Upper lobe of right lung (tissue), 1 donor: Measurements from ENCODE around the gene CDK15. TPM values are rescaled to one million over a fixed set of nuclear protein-coding genes. Genes with fewer than 3 reads are reported as not detected.
"Not testable (repeated sequence)": the region's sequence is repeated elsewhere in the genome, so short reads cannot be mapped to it uniquely, and the experiment has no call there.

Experiments used
- ATAC-seq: fragments of 200-7000 bp; cut with Tn5 transposase; one replicate; pipeline ENCODE4 v1.9.1; 2020; ENCODE audit warnings: mild to moderate bottlenecking, moderate library complexity
- DNase-seq: peaks from one replicate; pipeline ENCODE4 v3.0.0-alpha.2; 2020
- H3K27ac ChIP-seq: fragments of 200-600 bp; one replicate; pipeline ENCODE4 v1.8.0; 2022
- H3K27me3 ChIP-seq: fragments of 200-600 bp; one replicate; pipeline ENCODE4 v1.8.0; 2022; ENCODE audit warnings: mild to moderate bottlenecking
- H3K36me3 ChIP-seq: fragments of 200-600 bp; one replicate; pipeline ENCODE4 v1.8.0; 2022
- H3K4me1 ChIP-seq: fragments of 200-600 bp; one replicate; pipeline ENCODE4 v1.8.0; 2022
- H3K4me3 ChIP-seq: fragments of 200-600 bp; one replicate; pipeline ENCODE4 v1.8.0; 2022; ENCODE audit warnings: mild to moderate bottlenecking
- H3K9me3 ChIP-seq: fragments of 200-600 bp; one replicate; pipeline ENCODE4 v1.8.0; 2022
- intact Hi-C: fragments of 100-400 bp; cut with DNase I; formaldehyde crosslinking; loops from one replicate; pipeline ENCODE4 v1.11.0; 2022
- long read RNA-seq: library from polyadenylated mRNA; unstranded; transcript quantifications from one replicate; pipeline ENCODE4 v2.0.0, GENCODE V29; 2021
- total RNA-seq: library from RNA; stranded (reverse); fragmentation: NEBNext Ultra II Directional; extraction: Animal tissue kit (Norgen Biotek cat#: 25700); gene quantifications from one replicate; pipeline ENCODE4 v1.2.1, GENCODE V29; 2021
- TF ChIP-seq, protein P1 (sequence below): fragments of 200-600 bp; IDR thresholded peaks from one replicate; pipeline ENCODE4 v1.8.0; 2022; ENCODE audit warnings: antibody characterized with exemption
- donor health status: DM: no; HTN: yes; CAD: no; lungs with severe emphysema.

The CDK15 gene
- total RNA-seq, result 6.0 TPM
- long read RNA-seq, partial matches to known transcripts, result 0 of 5 reads
- long read RNA-seq, other reads (novel, unspliced or antisense), result 4 of 5 reads

DNA sequence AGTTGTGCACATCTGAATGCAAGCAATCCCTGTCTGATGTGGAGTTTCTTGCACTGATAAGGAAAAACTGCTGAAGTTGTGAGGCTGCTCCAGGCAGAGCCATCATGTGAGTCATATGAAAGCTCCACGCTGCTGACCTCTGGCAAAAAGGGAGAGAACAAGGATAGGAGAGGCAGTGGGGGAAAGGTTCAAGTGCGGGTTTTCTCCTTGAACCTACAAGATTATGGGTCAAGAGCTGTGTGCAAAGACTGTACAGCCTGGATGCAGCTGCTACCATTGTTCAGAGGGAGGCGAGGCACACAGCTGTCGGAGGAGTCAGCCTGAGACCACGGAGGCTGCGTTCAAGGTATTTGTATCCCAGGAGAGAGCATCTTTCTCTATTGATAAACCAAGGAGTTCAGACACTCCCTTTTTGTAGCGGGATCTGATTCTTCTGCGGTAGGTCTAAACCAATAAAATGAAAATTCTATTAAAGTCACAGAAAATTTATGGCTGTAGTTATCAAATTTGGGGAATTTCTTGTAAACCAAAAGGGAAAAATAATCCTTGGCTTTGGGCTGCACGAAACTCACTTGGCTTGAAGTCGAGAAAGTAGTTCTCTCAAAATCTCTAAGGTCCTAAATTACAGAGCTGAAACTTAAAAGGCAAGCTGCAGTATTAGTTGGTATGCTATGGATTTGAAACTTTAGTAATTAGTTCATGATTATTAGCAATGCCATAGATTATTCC lies at the start of gene CDK15:
TSS of gene CDK15 (plus strand) at position 96 of the 729 bp plus-strand sequence. CDS start at position 224, 128 bp downstream.
- H3K4me3 ChIP-seq, result no peak within 1 kb of the TSS
- no peak within 1 kb of the TSS for H3K27ac ChIP-seq
- peaks cover 4% of the 10 kb centered on the region for H3K4me1 ChIP-seq
- TF ChIP-seq, protein P1, sequence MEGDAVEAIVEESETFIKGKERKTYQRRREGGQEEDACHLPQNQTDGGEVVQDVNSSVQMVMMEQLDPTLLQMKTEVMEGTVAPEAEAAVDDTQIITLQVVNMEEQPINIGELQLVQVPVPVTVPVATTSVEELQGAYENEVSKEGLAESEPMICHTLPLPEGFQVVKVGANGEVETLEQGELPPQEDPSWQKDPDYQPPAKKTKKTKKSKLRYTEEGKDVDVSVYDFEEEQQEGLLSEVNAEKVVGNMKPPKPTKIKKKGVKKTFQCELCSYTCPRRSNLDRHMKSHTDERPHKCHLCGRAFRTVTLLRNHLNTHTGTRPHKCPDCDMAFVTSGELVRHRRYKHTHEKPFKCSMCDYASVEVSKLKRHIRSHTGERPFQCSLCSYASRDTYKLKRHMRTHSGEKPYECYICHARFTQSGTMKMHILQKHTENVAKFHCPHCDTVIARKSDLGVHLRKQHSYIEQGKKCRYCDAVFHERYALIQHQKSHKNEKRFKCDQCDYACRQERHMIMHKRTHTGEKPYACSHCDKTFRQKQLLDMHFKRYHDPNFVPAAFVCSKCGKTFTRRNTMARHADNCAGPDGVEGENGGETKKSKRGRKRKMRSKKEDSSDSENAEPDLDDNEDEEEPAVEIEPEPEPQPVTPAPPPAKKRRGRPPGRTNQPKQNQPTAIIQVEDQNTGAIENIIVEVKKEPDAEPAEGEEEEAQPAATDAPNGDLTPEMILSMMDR, result no peak
- no peaks in the 10 kb centered on the region for H3K36me3 ChIP-seq
- ATAC-seq (no peak), DNase-seq (no peak)
- intact Hi-C loops, result no loop called here
- no peaks in the 10 kb centered on the region for H3K9me3 ChIP-seq
- peaks cover 6% of the 10 kb centered on the region for H3K27me3 ChIP-seq

DNA sequence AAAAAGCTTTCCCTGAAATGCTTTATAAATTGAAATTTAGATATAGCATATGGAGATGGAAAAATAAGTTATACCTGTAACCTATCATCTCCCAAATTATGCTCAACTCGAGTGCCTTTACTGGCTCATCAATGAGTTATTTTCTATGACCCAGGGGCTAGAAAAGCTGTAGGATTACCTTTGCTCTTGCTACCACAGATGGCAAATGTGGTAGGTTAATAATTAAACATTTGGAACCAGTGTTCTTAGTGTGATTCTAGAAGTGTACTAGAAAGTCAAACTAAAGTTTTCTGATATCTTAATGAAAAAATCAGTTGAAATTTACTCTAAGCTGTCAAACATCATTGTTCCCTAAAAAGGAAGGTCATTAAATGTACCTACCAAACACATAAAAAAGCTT lies 48.1 kb upstream of the CDK15 start:
- H3K9me3 ChIP-seq, result no peaks in the 10 kb centered on the region

DNA sequence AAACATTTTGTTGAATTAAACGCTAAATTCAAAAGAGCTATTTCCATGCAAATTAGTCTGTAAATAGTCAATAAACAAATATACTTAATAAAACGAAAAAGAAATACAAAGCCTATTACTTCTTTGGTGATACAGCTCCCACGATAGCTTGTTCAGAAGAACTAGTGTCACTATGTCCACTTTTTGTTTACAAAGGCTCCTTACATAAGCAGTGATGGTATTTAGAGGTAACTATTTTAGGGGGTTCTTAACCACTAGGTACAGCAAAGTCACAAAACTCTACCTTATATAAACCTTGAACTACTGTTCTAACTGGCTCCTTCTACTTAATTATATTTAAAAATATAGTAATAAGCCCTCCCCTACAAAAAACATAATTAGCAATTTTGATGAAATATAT lies 47.5 kb upstream of the CDK15 start:
- H3K4me1 ChIP-seq, result no peaks in the 10 kb centered on the region
- no peaks in the 10 kb centered on the region for H3K27me3 ChIP-seq
- TF ChIP-seq, protein P1, result no peak
- peaks cover 64% of the 10 kb centered on the region for H3K36me3 ChIP-seq
- no peak overlapping the region for H3K4me3 ChIP-seq
- intact Hi-C loops, result no loop called here
- no peaks in the 10 kb centered on the region for H3K9me3 ChIP-seq
- H3K27ac ChIP-seq, result no peak overlapping the region
- ATAC-seq, result no peak
- no peak for DNase-seq

More for the DNA sequence above, 48.1 kb upstream of the CDK15 start:
- intact Hi-C loops, result no loop called here
- H3K4me1 ChIP-seq, result no peaks in the 10 kb centered on the region
- TF ChIP-seq, protein P1, result no peak
- H3K27me3 ChIP-seq, result no peaks in the 10 kb centered on the region
- peaks cover 70% of the 10 kb centered on the region for H3K36me3 ChIP-seq
- H3K27ac ChIP-seq, result no peak overlapping the region
- no peak overlapping the region for H3K4me3 ChIP-seq
- no peak for DNase-seq
- ATAC-seq, result no peak

DNA sequence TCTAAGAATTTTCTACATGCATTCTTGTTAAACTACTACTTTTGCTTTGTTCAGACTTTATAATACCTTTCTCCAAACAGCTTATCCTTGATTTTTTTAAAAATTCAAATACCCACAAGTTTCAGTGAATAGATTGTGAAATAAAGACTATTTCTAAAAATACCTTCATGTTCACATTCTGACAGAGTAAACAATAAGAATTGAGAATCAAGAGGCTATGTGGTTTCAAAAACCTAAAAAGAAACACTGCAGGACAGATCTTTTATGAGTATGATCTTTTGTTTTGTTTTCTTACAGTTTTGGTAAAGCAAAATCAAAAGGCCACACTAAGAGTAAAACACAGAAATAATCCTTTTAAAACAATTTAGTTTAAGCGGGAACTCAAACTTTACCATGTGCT lies 46.8 kb upstream of the CDK15 start:
- Histone ChIP-seq H3K4me3 (no peak overlapping the region), H3K36me3 (peaks cover 57% of the 10 kb centered on the region), H3K9me3 (no peaks in the 10 kb centered on the region), H3K27me3 (no peaks in the 10 kb centered on the region), H3K4me1 (no peaks in the 10 kb centered on the region), H3K27ac (no peak overlapping the region)
- ATAC-seq, result no peak
- TF ChIP-seq, protein P1, result no peak
- intact Hi-C loops, result no loop called here
- no peak for DNase-seq

DNA sequence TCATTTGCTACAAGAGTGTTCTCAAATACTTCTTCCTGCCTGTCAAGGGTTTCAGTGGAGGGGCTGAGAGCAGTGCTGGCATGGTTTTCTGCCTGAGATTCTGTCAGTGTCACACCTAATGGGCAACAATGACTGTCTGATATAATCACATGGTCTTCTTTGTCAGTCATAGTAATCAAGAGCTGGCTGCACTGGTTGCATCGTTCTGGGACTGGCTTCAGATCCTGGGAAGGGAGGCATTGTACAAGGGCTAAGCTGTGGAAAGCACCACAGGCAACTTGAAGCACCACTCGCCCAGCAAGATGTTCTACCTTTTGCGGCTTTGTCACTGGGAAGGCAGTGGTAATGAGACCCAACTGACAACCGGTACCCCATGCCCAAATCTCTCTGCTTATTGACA lies 45.2 kb upstream of the CDK15 start:
- H3K27ac ChIP-seq, result no peak overlapping the region
- intact Hi-C loops, result no loop called here
- TF ChIP-seq, protein P1, result no peak
- no peak overlapping the region for H3K4me3 ChIP-seq
- DNase-seq (no peak), ATAC-seq (no peak)
- H3K4me1 ChIP-seq, result no peaks in the 10 kb centered on the region
- H3K9me3 ChIP-seq, result no peaks in the 10 kb centered on the region
- peaks cover 65% of the 10 kb centered on the region for H3K36me3 ChIP-seq
- no peaks in the 10 kb centered on the region for H3K27me3 ChIP-seq

DNA sequence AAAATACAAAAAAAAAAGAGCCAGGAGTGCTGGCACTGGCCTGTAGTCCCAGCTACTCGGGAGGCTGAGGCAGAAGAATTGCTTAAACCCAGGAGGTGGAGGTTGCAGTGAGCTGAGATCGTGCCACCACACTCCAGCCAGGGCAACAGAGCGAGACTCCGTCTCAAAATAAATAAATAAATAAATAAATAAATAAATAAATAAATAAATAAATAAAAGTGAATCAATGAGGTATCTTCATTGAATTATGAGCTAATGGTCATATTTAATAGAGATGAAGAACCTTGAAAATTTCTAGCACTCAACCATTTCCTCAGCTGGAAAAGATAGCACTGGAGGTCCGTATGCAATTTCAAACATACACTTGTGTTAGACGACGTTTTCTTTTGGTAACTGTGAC lies 41.9 kb upstream of the CDK15 start:
- ATAC-seq, result not testable (repeated sequence)

More for the DNA sequence above, 41.9 kb upstream of the CDK15 start:
- peaks cover 46% of the 10 kb centered on the region for H3K36me3 ChIP-seq
- DNase-seq, H3K27me3 ChIP-seq, H3K9me3 ChIP-seq, H3K27ac ChIP-seq, H3K4me3 ChIP-seq, H3K4me1 ChIP-seq, intact Hi-C loops: not testable (repeated sequence)
